HEK293T (cell line): Measurements from ENCODE around the gene NTN1.

ENCODE experiments used
- CTCF ChIA-PET: fragments of 350-600 bp; formaldehyde crosslinking; extraction: SDS; loops from one replicate; lab custom pipeline; 2021; ENCODE audit warnings: antibody characterized with exemption, inconsistent platforms; lab: Yijun Ruan, JAX
- POLR2A ChIA-PET: fragments of 350-600 bp; formaldehyde crosslinking; extraction: SDS; loops from one replicate; lab custom pipeline; 2020; ENCODE audit warnings: antibody characterized with exemption, inconsistent platforms; lab: Yijun Ruan, JAX
- DNase-seq: peaks from one replicate; pipeline ENCODE4 v3.0.0; 2012; ENCODE audit warnings: mixed read lengths; ENCODE audit errors: extremely low spot score
- ARNT ChIP-seq: fragments of 450-650 bp; IDR thresholded peaks from 2 replicates; pipeline ENCODE4 v1.6.1; 2017; ENCODE audit warnings: mild to moderate bottlenecking
- BHLHE40 ChIP-seq: fragments of 450-650 bp; IDR thresholded peaks from 2 replicates; pipeline ENCODE4 v1.6.1; 2016; ENCODE audit warnings: mild to moderate bottlenecking, moderate library complexity, borderline replicate concordance
- CTBP1 ChIP-seq: fragments of 450-650 bp; IDR thresholded peaks from 2 replicates; pipeline ENCODE4 v1.6.1; 2016; ENCODE audit warnings: borderline replicate concordance
- ELF4 ChIP-seq: fragments of 450-650 bp; IDR thresholded peaks from 2 replicates; pipeline ENCODE4 v1.6.1; 2017; ENCODE audit warnings: antibody characterized with exemption
- FOXA1 ChIP-seq: fragments of 450-650 bp; IDR thresholded peaks from 2 replicates; pipeline ENCODE4 v1.6.1; 2016; ENCODE audit warnings: mild to moderate bottlenecking
- FOXK2 ChIP-seq: fragments of 450-650 bp; IDR thresholded peaks from 2 replicates; pipeline ENCODE4 v1.6.1; 2016; ENCODE audit warnings: mild to moderate bottlenecking
- FOXM1 ChIP-seq: fragments of 450-650 bp; IDR thresholded peaks from 2 replicates; pipeline ENCODE4 v1.6.1; 2017; ENCODE audit warnings: mild to moderate bottlenecking, borderline replicate concordance
- HDGF ChIP-seq: fragments of 450-650 bp; IDR thresholded peaks from 2 replicates; pipeline ENCODE4 v1.6.1; 2017; ENCODE audit warnings: antibody characterized with exemption, borderline replicate concordance
- L3MBTL2 ChIP-seq: fragments of 450-650 bp; conservative IDR thresholded peaks from 2 replicates; pipeline ENCODE4 v1.6.1; 2016; ENCODE audit warnings: mild to moderate bottlenecking
- LEF1 ChIP-seq: fragments of 450-650 bp; IDR thresholded peaks from 2 replicates; pipeline ENCODE4 v1.6.1; 2017; ENCODE audit warnings: mild to moderate bottlenecking, borderline replicate concordance
- NFRKB ChIP-seq: fragments of 450-650 bp; IDR thresholded peaks from 2 replicates; pipeline ENCODE4 v1.6.1; 2016; ENCODE audit warnings: mild to moderate bottlenecking, moderate library complexity
- SP1 ChIP-seq: fragments of 450-650 bp; IDR thresholded peaks from 2 replicates; pipeline ENCODE4 v1.6.1; 2017
- SUZ12 ChIP-seq: fragments of 450-650 bp; IDR thresholded peaks from 2 replicates; pipeline ENCODE4 v1.6.1; 2016; ENCODE audit warnings: mild to moderate bottlenecking
- ZNF384 ChIP-seq: fragments of 450-650 bp; IDR thresholded peaks from 2 replicates; pipeline ENCODE4 v1.6.1; 2016
- TF ChIP-seq, protein P1 (sequence below): fragments of 450-650 bp; IDR thresholded peaks from 2 replicates; pipeline ENCODE4 v1.6.1; 2016

The NTN1 gene

DNA sequence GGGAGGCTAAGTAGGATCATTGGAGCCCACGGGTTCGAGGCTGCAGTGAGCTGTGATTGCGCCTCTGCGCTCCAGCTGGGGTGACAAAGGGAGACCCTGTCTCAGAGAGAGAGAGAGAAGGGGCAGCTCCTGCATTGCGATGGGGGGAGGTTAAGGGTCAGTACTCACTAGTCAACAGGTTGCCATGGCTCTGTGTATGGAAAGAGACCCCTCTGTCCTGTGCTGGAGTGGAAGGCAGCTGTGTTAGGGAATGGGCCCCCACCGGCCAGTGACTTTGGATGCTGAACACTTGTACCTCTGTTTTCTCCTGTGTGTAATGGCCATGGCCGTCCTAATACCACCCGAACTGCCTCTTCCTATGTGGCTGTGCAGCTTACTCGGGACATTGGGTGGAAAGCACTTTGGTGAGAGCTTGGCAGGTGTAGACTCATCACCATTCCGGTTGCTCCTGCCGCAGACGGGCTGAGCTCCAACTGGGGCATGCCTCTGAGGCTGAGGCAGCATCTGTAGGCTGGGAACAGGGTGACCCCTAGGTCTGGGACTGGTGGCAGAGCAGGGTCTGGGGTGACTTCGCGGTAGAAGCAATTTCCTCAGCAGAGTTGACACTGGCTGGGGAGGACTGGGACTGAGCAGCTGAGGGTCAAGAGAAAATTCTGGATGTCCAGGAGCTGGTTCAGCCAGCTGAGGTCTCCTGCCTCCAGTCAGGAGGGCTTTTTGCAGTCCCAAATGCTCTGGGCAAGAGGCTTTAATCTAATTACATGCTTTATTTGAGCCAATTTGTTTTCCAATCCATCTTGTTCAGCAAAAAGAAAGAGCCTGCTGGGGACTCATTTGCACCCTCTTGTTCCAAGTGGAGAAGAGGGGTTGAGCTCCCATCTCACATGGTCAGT is 184.5 kb downstream of the NTN1 start:
- POLR2A ChIA-PET: no interaction called here
- CTCF ChIA-PET: no interaction called here
- TF ChIP-seq LEF1 (no peak), FOXA1 (no peak), SP1 (no peak), BHLHE40 (no peak), L3MBTL2 (no peak), NFRKB (no peak)
- TF ChIP-seq, protein P1, sequence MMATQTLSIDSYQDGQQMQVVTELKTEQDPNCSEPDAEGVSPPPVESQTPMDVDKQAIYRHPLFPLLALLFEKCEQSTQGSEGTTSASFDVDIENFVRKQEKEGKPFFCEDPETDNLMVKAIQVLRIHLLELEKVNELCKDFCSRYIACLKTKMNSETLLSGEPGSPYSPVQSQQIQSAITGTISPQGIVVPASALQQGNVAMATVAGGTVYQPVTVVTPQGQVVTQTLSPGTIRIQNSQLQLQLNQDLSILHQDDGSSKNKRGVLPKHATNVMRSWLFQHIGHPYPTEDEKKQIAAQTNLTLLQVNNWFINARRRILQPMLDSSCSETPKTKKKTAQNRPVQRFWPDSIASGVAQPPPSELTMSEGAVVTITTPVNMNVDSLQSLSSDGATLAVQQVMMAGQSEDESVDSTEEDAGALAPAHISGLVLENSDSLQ: no peak
- DNase-seq: no peak

DNA sequence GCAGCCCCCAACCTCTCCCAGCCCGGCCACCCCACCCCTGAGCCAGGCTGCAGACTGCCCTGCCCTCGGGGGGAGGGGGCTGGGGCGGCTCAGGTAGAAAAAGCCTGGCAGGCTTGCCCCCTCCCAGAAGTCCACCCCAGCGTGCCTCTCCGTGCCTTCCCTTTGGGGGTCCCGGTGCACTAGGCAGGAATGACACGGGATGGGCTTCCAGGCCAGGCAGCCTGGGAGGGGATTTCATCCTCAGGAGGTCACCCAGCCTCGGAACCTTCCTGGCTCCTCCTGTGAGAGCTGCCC is 185.0 kb downstream of the NTN1 start:
- POLR2A ChIA-PET: no interaction called here
- CTCF ChIA-PET: no interaction called here
- TF ChIP-seq SP1: no peak
- no peak for TF ChIP-seq HDGF
- TF ChIP-seq FOXM1: no peak
- TF ChIP-seq, protein P1: no peak
- no peak for TF ChIP-seq SUZ12
- no peak for DNase-seq

DNA sequence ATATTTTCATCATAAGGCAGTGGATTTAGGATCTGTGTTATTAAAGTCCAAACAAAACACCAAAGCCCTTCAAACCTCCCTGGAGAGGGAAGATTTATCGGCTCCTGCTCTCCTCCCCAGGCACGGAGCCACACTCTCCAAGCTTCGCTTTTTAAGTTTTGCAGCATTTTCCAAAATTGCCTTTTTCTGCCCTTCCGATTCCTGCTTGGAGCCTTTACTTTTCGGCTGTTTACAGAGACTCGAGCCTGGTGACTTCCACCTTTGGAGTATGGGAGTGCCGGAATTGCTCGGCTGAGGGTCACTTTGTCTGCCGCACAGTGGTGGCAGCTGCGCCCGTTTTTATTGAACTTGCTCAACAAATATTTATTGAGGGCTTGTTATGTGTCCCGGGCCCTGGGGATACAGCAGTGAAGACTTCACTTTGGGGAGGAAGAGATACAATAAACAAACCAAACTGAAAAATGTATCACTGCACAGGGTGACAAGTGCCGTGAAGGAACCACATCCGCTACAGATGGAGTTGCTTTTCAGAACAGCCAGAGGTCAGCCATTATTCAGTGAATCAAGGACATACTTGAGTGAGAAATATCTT is 185.5 kb downstream of the NTN1 start:
- CTCF ChIA-PET: no interaction called here
- TF ChIP-seq SUZ12 (no peak), NFRKB (no peak), ZNF384 (no peak), LEF1 (no peak), FOXA1 (no peak), ELF4 (no peak), ARNT (no peak), SP1 (no peak), BHLHE40 (no peak), CTBP1 (no peak), L3MBTL2 (no peak), HDGF (no peak), FOXK2 (no peak), FOXM1 (no peak)
- TF ChIP-seq, protein P1: no peak
- POLR2A ChIA-PET: no interaction called here
- no peak for DNase-seq

DNA sequence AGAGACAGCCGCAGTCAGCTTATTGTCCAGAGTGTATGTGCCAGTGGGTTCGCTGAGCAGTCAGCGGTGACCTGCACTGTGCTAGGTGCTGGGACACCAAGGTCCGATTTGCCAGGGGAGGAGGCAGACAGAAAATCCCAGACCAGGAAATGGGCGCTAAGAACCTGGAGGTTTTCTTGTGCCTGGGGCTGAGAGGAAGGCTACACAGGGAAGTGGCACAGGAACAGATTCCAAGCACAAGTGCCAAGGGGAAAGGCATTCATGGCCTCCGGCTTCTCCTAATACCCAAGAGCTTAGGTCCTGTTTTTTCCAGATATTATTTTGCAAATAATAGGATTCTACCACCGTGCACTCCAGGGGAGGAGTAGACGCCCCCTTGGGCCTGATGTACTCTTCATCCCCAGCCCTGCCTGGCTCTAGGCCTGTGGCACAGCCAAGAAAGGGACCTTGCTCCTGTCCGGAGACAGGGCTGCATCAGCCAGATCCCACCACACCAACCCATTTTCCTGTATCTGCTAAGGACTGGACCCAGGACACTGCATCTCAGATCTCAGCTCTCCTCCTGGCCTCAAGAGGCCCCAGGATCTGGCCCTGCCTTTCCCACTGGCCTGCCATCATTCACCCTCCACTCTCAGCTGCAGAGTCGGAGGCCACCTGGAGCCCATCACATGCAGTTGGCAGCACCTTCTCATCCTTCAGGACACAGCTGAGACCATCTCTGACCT is 187.2 kb downstream of the NTN1 start:
- CTCF ChIA-PET: no interaction called here

DNA sequence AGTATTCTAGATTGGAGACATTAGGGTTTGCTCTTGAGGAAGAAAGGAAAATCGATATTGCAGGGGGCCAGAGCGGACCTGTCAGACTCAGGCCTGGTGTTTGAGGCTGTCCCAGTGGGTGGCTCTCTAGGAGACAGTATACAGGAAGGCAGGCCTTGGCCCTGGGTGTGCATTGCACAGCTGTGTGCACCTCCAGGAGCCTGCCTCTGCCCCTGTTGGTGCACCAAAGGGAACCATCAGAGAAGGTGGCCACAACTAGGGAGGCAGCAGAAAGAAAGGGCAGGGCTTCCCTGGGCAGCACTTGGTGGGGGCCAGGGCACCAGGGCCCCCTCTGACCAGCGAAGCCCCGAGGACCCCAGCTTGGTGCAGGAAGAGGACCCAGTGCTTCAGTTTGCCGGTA is 188.0 kb downstream of the NTN1 start:
- ChIA-PET POLR2A (no interaction called here), CTCF (no interaction called here)
- no peak for TF ChIP-seq FOXM1
- TF ChIP-seq FOXK2: no peak
- no peak for DNase-seq

More for the DNA sequence above, 187.2 kb downstream of the NTN1 start:
- POLR2A ChIA-PET: no interaction called here
- DNase-seq: no peak
- no peak for TF ChIP-seq CTBP1
- no peak for TF ChIP-seq FOXM1
- no peak for TF ChIP-seq SUZ12
- no peak for TF ChIP-seq HDGF

DNA sequence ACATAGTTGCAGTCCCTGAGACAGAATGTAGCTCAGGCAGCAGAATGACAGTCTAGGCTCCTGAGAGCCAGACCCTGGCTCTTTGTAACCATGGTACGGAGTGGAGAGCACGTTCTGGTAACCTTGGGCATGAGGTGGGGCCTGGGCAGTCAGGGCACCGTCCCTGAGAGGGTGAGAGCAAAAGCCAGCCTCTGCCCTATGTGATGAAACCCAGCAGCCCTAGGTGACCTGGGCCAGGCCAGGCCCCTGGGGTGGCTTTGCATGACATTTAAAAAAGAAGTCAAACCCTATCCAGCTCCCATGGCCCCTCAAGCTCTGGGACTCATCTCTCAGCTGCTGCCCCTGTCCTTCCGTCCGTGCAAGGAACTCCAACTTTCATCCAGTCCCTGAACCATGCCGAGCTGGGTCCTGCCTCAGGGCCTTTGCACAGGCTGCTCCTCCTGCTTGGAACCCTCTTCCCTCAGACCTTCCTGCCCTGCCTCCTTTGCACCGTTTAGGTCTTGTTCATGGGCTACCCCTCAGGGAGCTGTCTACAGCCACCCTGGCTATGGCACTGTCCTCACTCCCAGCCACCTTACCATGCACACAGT is 188.6 kb downstream of the NTN1 start:
- DNase-seq: no peak
- ChIA-PET CTCF (no interaction called here), POLR2A (no interaction called here)
- TF ChIP-seq ARNT (no peak), NFRKB (no peak), BHLHE40 (no peak), ZNF384 (no peak), LEF1 (no peak), FOXK2 (no peak), ELF4 (no peak), L3MBTL2 (no peak)
